HUES48 (cell line): ENCODE measurements around the gene PRL.

Experiments used
- H3K27ac ChIP-seq: one replicate; pipeline ENCODE4 v1.7.0; 2013; ENCODE audit warnings: low read depth, low read length, inconsistent platforms
- H3K27me3 ChIP-seq: 2 replicates; pipeline ENCODE4 v1.6.1; 2013; ENCODE audit warnings: mild to moderate bottlenecking, low read length; ENCODE audit not compliant: control insufficient read depth, insufficient read depth
- H3K36me3 ChIP-seq: 2 replicates; pipeline ENCODE4 v1.6.1; 2013; ENCODE audit warnings: low read length; ENCODE audit not compliant: control insufficient read depth, insufficient read depth
- H3K4me1 ChIP-seq: 2 replicates; pipeline ENCODE4 v1.6.1; 2013; ENCODE audit warnings: mild to moderate bottlenecking, low read length; ENCODE audit not compliant: control insufficient read depth, insufficient read depth
- H3K4me3 ChIP-seq: 2 replicates; pipeline ENCODE4 v1.5.1; 2013; ENCODE audit warnings: mild to moderate bottlenecking, low read depth, low read length
- H3K9ac ChIP-seq: 2 replicates; pipeline ENCODE4 v1.6.1; 2013; ENCODE audit warnings: mild to moderate bottlenecking, low read depth, low read length, moderate library complexity
- H3K9me3 ChIP-seq: 2 replicates; pipeline ENCODE4 v1.6.1; 2013; ENCODE audit warnings: low read length; ENCODE audit not compliant: control insufficient read depth, insufficient read depth

Gene PRL

DNA sequence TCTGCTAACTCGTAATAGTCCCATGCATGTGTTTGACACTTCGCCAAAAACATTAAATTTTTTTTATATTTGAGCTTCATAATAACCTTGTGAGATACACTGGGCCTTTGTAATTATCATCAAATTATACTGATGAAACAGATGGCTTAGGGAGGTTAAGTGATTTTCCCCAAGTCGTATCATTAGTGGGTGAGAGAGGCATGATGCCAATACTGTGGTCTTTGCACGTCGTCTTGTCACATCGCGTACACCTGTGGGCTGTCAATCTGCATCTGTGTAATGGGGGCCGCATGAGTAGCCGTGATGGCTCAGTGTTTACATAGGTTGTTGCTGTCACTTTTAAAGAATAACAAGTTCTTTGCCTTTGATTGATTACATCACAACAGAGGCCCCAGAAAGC, 1.7 kb downstream of the PRL start:
- Histone ChIP-seq H3K9ac (no peak overlapping the region), H3K27ac (no peak overlapping the region), H3K4me3 (no peak overlapping the region), H3K9me3 (no peaks in the 10 kb centered on the region), H3K27me3 (no peaks in the 10 kb centered on the region), H3K4me1 (peaks cover 2% of the 10 kb centered on the region), H3K36me3 (no peaks in the 10 kb centered on the region)

DNA sequence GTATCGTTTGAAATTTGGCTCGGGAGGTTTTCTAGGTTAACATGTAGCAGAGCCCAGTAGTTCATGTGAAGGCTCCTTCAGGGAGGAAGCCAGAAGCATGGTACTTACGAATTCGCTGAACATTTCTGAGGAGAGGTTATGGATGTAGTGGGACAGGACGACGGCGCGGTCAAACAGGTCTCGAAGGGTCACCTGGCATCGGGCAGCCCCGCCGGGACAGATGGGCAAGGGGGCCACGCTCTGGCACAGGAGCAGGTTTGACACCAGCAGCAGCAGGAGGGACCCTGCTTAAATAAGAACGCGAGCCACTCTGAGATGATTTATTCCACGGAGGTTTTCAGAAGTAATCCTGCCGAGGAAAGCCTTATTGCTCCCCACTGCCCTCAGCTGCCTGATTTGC, 2.5 kb downstream of the PRL start:
- Histone ChIP-seq H3K27ac (no peak overlapping the region), H3K27me3 (no peaks in the 10 kb centered on the region), H3K9ac (no peak overlapping the region)

GRCh38 chr6:22290045-22290444, 6.8 kb downstream of the PRL start:
- H3K27me3 ChIP-seq = no peaks in the 10 kb centered on the region
- no peaks in the 10 kb centered on the region for H3K36me3 ChIP-seq
- H3K9ac ChIP-seq = no peak overlapping the region
- no peak overlapping the region for H3K27ac ChIP-seq
- H3K4me3 ChIP-seq = no peak overlapping the region
- peaks cover 9% of the 10 kb centered on the region for H3K4me1 ChIP-seq
- no peaks in the 10 kb centered on the region for H3K9me3 ChIP-seq

More for the DNA sequence above, 2.5 kb downstream of the PRL start:
- Histone ChIP-seq H3K4me3 (no peak overlapping the region), H3K36me3 (no peaks in the 10 kb centered on the region), H3K4me1 (peaks cover 9% of the 10 kb centered on the region), H3K9me3 (no peaks in the 10 kb centered on the region)

DNA sequence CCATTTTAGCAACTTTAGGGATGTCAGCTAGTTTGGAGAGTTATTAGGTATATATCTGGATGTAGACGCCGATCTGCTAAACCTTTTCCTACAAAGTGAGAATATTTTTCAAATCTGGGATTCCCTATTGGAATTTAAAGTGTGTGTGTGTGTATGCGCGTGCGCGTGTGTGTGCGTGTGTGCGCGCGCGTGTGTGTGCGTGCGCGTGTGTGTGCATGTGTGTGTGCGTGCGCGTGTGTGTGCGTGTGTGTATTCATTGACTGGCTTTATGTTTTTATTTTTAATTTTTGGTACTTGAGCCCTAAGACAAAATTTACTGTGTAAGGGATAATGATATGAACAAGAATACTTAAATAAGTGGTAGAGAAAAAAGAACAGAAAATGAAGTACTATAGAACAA, 8.1 kb downstream of the PRL start:
- no peaks in the 10 kb centered on the region for H3K36me3 ChIP-seq
- H3K4me1 ChIP-seq = peaks cover 9% of the 10 kb centered on the region
- no peaks in the 10 kb centered on the region for H3K9me3 ChIP-seq
- H3K4me3 ChIP-seq = no peak overlapping the region
- H3K9ac ChIP-seq = no peak overlapping the region
- H3K27ac ChIP-seq = no peak overlapping the region
- H3K27me3 ChIP-seq = no peaks in the 10 kb centered on the region

GRCh38 chr6:22284666-22285065, 12.2 kb downstream of the PRL start:
- Histone ChIP-seq H3K27me3 (no peaks in the 10 kb centered on the region), H3K9ac (no peak overlapping the region), H3K27ac (no peak overlapping the region), H3K36me3 (no peaks in the 10 kb centered on the region), H3K4me3 (no peak overlapping the region), H3K4me1 (peaks cover 3% of the 10 kb centered on the region), H3K9me3 (no peaks in the 10 kb centered on the region)

DNA sequence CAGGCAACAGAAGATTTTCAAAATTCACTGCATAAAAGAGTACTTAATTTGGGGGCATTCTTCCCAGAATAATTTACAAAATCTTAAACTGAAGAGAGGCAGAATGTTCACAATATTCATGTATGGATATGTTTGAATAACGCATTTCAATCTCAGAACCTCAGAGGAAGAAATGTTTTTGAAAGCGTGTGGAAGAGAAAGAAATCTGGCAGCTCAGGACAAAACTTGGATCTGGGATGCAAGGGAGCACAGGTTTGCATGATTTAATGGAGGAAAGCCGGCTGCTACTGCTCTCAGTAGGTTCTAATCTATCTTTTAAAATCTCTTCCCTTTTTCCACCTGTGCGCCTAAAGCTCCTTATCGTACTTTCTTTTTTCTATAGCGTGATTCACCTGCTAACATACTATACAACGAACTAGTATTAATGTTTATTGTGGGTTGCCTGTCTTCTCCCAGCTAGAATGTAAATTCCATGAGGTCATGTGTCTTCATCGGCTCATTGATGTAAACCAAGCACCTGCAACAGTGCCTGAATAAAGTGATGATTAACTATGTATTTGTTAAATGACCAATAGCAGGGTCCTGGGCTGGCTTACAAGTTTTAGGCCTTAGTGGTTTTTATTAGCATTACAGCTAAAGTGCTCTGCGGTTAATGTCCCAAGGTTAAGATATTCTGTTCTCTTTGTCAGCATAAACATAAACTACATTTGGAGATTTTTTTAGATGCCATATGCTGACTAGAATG, 15.3 kb downstream of the PRL start:
- Histone ChIP-seq H3K9ac (no peak overlapping the region), H3K4me1 (no peaks in the 10 kb centered on the region), H3K36me3 (no peaks in the 10 kb centered on the region), H3K27ac (no peak overlapping the region), H3K4me3 (no peak overlapping the region), H3K9me3 (no peaks in the 10 kb centered on the region), H3K27me3 (no peaks in the 10 kb centered on the region)

DNA sequence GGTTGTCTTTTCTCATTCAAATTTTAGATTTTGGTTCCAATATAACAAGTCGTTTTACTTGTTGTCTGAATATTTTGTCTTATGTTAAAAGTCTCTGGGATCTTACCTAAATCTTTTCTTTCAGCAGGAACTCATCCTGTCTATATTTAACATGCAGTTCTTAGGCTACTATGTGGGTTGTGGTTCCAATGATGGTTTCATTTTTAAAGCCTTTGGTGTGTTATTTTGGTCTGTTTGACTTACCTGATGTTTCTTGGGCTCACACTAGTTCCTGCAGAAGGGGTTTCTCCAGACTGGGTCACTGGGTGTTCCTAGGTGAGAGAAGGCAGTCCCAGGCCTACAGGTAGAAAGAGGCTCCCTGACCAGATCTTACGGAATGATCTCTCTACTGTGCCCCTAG, 17.4 kb downstream of the PRL start:
- Histone ChIP-seq H3K27ac (no peak overlapping the region), H3K27me3 (no peaks in the 10 kb centered on the region), H3K36me3 (no peaks in the 10 kb centered on the region), H3K9ac (no peak overlapping the region), H3K4me3 (no peak overlapping the region), H3K4me1 (no peaks in the 10 kb centered on the region), H3K9me3 (no peaks in the 10 kb centered on the region)

GRCh38 chr6:22271081-22271480, 25.8 kb downstream of the PRL start:
- no peak overlapping the region for H3K9ac ChIP-seq
- H3K27me3 ChIP-seq = no peaks in the 10 kb centered on the region
- H3K27ac ChIP-seq = no peak overlapping the region
- no peaks in the 10 kb centered on the region for H3K4me1 ChIP-seq
- H3K36me3 ChIP-seq = no peaks in the 10 kb centered on the region
- H3K4me3 ChIP-seq = no peak overlapping the region
- no peaks in the 10 kb centered on the region for H3K9me3 ChIP-seq

- no peak overlapping the region for H3K27ac ChIP-seq
- no peak overlapping the region for H3K4me3 ChIP-seq
- no peaks in the 10 kb centered on the region for H3K9me3 ChIP-seq
- H3K9ac ChIP-seq = no peak overlapping the region
- no peaks in the 10 kb centered on the region for H3K36me3 ChIP-seq
- no peaks in the 10 kb centered on the region for H3K27me3 ChIP-seq
- no peaks in the 10 kb centered on the region for H3K4me1 ChIP-seq
These were observed 33.1 kb downstream of the PRL start for GRCh38 chr6:22263748-22264147.

GRCh38 chr6:22254886-22255285, 42.0 kb downstream of the PRL start:
- Histone ChIP-seq H3K9ac (no peak overlapping the region), H3K4me1 (peaks cover 24% of the 10 kb centered on the region), H3K27me3 (no peaks in the 10 kb centered on the region), H3K27ac (no peak overlapping the region), H3K36me3 (no peaks in the 10 kb centered on the region), H3K4me3 (no peak overlapping the region), H3K9me3 (no peaks in the 10 kb centered on the region)

- Histone ChIP-seq H3K4me1 (peaks cover 32% of the 10 kb centered on the region), H3K4me3 (no peak overlapping the region), H3K9ac (no peak overlapping the region)
These were observed 42.7 kb downstream of the PRL start for GRCh38 chr6:22253955-22254655.

More at GRCh38 chr6:22253955-22254655, 42.7 kb downstream of the PRL start:
- H3K27me3 ChIP-seq = no peaks in the 10 kb centered on the region
- no peaks in the 10 kb centered on the region for H3K9me3 ChIP-seq
- no peaks in the 10 kb centered on the region for H3K36me3 ChIP-seq
- H3K27ac ChIP-seq = no peak overlapping the region
